DOHH2 (cell line): Measurements from ENCODE around the gene LIMK2.

Experiments used
- H3F3A ChIP-seq: fragments of 200-600 bp; sonication (generic), shearing (Covaris generic); 2 replicates; pipeline ENCODE4 v1.6.0; 2016; ENCODE audit warnings: antibody characterized with exemption, mild to moderate bottlenecking; ENCODE audit not compliant: control insufficient read depth, insufficient read depth
- H3K27ac ChIP-seq: fragments of 200-600 bp; sonication (generic); 2 replicates; pipeline ENCODE4 v1.5.1; 2014; ENCODE audit warnings: low read depth, mild to moderate bottlenecking, low read length, moderate library complexity
- H3K27me3 ChIP-seq: fragments of 200-600 bp; sonication (generic); 2 replicates; pipeline ENCODE4 v1.6.1; 2014; ENCODE audit warnings: mild to moderate bottlenecking, low read length, mixed read lengths; ENCODE audit not compliant: control insufficient read depth
- H3K36me3 ChIP-seq: fragments of 200-600 bp; sonication (generic); 2 replicates; pipeline ENCODE4 v1.6.1; 2014; ENCODE audit warnings: mild to moderate bottlenecking, low read length, moderate library complexity, mixed read lengths; ENCODE audit not compliant: control insufficient read depth
- H3K4me1 ChIP-seq: fragments of 200-600 bp; sonication (generic); 2 replicates; pipeline ENCODE4 v1.6.1; 2014; ENCODE audit warnings: mild to moderate bottlenecking, low read length, mixed read lengths; ENCODE audit not compliant: control insufficient read depth
- H3K4me2 ChIP-seq: fragments of 200-600 bp; sonication (generic); 2 replicates; pipeline ENCODE4 v1.6.0; 2014; ENCODE audit warnings: mild to moderate bottlenecking, low read length, moderate library complexity
- H3K4me3 ChIP-seq: fragments of 200-600 bp; sonication (generic); 2 replicates; pipeline ENCODE4 v1.5.1; 2014; ENCODE audit warnings: mild to moderate bottlenecking, low read length, mixed read lengths
- H3K79me2 ChIP-seq: fragments of 200-600 bp; sonication (generic); 2 replicates; pipeline ENCODE4 v1.6.1; 2014; ENCODE audit warnings: mild to moderate bottlenecking, low read length, mixed read lengths; ENCODE audit not compliant: control insufficient read depth
- H3K9me2 ChIP-seq: fragments of 200-600 bp; sonication (generic); replicated peaks from 2 replicates; pipeline ENCODE4 v1.6.1; 2014; ENCODE audit warnings: mild to moderate bottlenecking, low read length, mixed read lengths; ENCODE audit not compliant: control insufficient read depth
- H3K9me3 ChIP-seq: fragments of 200-600 bp; sonication (generic); 2 replicates; pipeline ENCODE4 v1.6.1; 2014; ENCODE audit warnings: antibody characterized with exemption, low read length, mixed read lengths; ENCODE audit not compliant: control insufficient read depth, insufficient read depth
- H4K20me1 ChIP-seq: fragments of 200-600 bp; sonication (generic); 2 replicates; pipeline ENCODE4 v1.6.0; 2014; ENCODE audit warnings: low read depth, mild to moderate bottlenecking, antibody characterized with exemption, low read length, moderate library complexity; ENCODE audit not compliant: control insufficient read depth, insufficient read depth
- EZH2phosphoT487 ChIP-seq: fragments of 200-600 bp; sonication (generic); IDR thresholded peaks from 2 replicates; pipeline ENCODE4 v1.6.1; 2017; ENCODE audit warnings: borderline replicate concordance, mild to moderate bottlenecking, antibody characterized with exemption, low read length, moderate library complexity, mixed read lengths
- TF ChIP-seq, protein P1 (sequence below): fragments of 200-600 bp; sonication (generic); IDR thresholded peaks from one replicate; pipeline ENCODE4 v1.5.1; 2014; ENCODE audit warnings: antibody characterized with exemption, mild to moderate bottlenecking, low read depth, low read length; ENCODE audit not compliant: poor library complexity, severe bottlenecking

LIMK2 gene

DNA sequence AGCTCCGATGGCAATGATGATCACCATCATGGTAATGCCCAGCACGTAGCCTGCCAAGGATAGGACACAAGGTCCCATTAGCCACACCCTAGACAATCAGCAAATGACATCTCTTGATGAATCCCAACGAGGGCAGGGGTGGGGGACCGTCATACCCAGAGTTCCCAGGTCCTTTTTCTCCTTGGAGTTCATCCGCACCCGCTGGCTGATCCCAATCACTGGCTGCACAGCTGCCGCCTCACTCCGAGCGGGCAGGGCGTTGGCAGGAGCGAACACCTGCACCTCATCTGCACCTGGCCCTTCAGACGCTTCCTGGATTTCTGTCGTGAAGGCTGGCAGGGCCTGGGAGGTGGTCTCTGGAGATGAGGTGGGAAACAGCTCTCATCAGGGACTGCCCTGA, 77.2 kb downstream of the LIMK2 start:
- peak overlapping the region; percentile 89 for H3K4me2 ChIP-seq
- H3K4me1 ChIP-seq: peaks cover 76% of the 10 kb centered on the region
- TF ChIP-seq, protein P1, sequence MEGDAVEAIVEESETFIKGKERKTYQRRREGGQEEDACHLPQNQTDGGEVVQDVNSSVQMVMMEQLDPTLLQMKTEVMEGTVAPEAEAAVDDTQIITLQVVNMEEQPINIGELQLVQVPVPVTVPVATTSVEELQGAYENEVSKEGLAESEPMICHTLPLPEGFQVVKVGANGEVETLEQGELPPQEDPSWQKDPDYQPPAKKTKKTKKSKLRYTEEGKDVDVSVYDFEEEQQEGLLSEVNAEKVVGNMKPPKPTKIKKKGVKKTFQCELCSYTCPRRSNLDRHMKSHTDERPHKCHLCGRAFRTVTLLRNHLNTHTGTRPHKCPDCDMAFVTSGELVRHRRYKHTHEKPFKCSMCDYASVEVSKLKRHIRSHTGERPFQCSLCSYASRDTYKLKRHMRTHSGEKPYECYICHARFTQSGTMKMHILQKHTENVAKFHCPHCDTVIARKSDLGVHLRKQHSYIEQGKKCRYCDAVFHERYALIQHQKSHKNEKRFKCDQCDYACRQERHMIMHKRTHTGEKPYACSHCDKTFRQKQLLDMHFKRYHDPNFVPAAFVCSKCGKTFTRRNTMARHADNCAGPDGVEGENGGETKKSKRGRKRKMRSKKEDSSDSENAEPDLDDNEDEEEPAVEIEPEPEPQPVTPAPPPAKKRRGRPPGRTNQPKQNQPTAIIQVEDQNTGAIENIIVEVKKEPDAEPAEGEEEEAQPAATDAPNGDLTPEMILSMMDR: no peak
- TF ChIP-seq EZH2phosphoT487: no peak

DNA sequence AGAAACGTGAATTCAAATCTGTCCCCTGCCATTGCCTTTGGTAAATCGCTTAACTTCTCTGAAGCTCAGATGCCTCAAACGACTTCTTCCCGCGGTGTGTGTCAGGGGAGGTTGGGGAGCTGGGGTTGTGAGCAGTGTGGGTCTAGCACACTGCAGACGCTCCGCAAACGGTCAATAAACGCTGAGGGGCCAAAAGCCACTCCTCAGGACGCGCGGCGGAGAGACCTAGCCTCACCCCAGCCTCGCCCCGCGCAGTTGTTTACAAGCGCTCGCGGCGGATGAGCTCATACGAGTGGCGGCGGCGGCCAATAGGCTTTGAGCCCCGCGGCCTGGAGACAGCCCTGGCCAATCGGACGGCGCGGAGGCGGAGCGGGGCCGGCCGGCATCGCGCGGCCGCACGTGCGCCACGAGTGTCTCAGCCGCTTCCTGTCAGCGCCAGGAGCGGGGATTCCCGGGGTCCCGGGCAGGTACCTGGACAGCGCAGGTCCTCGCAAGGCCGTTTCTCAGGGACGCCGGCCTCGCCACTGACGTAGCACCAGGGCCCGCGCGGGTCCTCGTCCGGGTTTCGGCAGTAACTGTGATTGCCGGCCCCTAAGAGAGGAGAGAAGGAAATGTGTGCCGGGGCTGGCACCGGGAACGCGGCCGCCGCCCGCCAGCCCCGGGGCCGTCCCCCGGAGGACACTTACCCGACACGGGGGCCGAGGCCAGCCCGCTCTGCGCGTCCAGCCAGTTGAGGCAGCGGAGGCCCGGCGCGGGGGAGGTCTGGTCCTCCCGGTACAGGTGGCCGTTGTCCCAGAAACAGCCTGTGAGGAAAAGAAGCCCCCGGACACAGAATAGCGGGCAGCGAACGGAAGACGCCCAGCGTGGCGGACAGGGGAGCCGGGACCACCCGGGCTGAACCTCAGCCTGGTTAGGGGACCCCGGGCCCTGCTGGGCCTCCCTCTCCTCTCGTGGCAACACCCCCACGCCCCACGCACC, 78.7 kb downstream of the LIMK2 start:
- Histone ChIP-seq H3K4me3 (peak overlapping the region; percentile 83), H3K79me2 (peaks cover 62% of the 10 kb centered on the region), H3K9me2 (no peaks in the 10 kb centered on the region), H3F3A (peaks cover 49% of the 10 kb centered on the region), H3K4me1 (peaks cover 75% of the 10 kb centered on the region), H4K20me1 (no peaks in the 10 kb centered on the region), H3K9me3 (no peaks in the 10 kb centered on the region), H3K4me2 (peak overlapping the region; percentile 89), H3K36me3 (peaks cover 45% of the 10 kb centered on the region), H3K27me3 (no peaks in the 10 kb centered on the region), H3K27ac (peak overlapping the region; percentile 82)
- no peak for TF ChIP-seq EZH2phosphoT487
- TF ChIP-seq, protein P1: no peak

More for the DNA sequence above, 77.2 kb downstream of the LIMK2 start:
- H3F3A ChIP-seq: peaks cover 43% of the 10 kb centered on the region
- no peaks in the 10 kb centered on the region for H4K20me1 ChIP-seq
- H3K27me3 ChIP-seq: no peaks in the 10 kb centered on the region
- peak overlapping the region; percentile 82 for H3K27ac ChIP-seq
- peaks cover 58% of the 10 kb centered on the region for H3K36me3 ChIP-seq
- H3K9me3 ChIP-seq: no peaks in the 10 kb centered on the region
- peaks cover 61% of the 10 kb centered on the region for H3K79me2 ChIP-seq
- H3K4me3 ChIP-seq: peak overlapping the region; percentile 83
- H3K9me2 ChIP-seq: no peaks in the 10 kb centered on the region

DNA sequence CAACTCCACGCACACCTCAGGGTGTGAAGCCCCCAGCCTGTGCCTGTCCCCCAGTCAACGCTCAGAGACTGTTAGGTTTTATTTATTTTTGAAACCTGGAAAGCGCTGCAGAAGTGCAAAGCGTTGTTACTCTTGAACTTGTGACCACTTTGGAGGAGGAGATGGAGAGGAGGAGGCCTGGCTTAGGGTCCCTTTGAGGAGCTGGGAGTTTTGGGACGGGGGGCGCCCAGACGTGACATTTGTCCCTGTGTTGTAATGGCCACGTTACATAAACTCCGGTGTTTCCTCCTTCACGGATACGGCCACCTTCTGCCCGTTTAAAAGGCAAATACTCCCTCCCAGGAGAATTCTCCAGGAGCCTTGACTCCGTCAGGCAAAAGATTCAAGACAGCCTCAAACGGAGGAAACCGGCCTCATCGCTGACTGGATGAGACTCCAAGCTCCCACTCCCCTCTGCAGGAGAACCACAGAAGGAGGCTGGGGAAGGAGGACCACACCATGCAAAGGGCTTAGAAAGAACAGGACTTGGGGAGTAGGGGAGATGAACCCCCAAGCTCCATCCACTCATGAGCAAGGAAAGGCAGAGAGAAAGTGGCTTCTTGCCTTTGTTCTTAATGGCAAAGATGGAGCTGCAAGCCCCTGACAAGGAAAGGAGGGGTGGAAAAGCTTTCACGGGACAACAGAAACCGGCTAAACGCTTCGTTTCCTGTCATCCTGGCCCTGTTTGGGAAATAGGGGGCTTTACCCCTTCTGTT, 79.6 kb downstream of the LIMK2 start:
- peaks cover 38% of the 10 kb centered on the region for H3K36me3 ChIP-seq
- H3K9me2 ChIP-seq: no peaks in the 10 kb centered on the region
- H3K4me1 ChIP-seq: peaks cover 75% of the 10 kb centered on the region
- peak overlapping the region; percentile 82 for H3K27ac ChIP-seq
- TF ChIP-seq EZH2phosphoT487: no peak
- TF ChIP-seq, protein P1: no peak
- H3F3A ChIP-seq: peaks cover 44% of the 10 kb centered on the region
- H3K27me3 ChIP-seq: no peaks in the 10 kb centered on the region
- H3K4me3 ChIP-seq: peak overlapping the region; percentile 83
- H3K79me2 ChIP-seq: peaks cover 70% of the 10 kb centered on the region
- no peaks in the 10 kb centered on the region for H3K9me3 ChIP-seq
- no peaks in the 10 kb centered on the region for H4K20me1 ChIP-seq
- H3K4me2 ChIP-seq: peak overlapping the region; percentile 89
